SU-DHL-6 (cell line): ENCODE measurements around the gene SLC48A1.

Experiments
- H2AFZ ChIP-seq: fragments of 200-600 bp; sonication (generic); 2 replicates; pipeline ENCODE4 v1.6.1; 2014; ENCODE audit warnings: low read depth, mild to moderate bottlenecking, moderate library complexity, mixed read lengths, antibody characterized with exemption, low read length; ENCODE audit not compliant: severe bottlenecking
- H3F3A ChIP-seq: fragments of 200-600 bp; shearing (Covaris generic); 2 replicates; pipeline ENCODE4 v1.6.0; 2016; ENCODE audit warnings: antibody characterized with exemption, mild to moderate bottlenecking; ENCODE audit not compliant: insufficient read depth
- H3K27ac ChIP-seq: fragments of 200-600 bp; sonication (generic); 2 replicates; pipeline ENCODE4 v1.5.1; 2016; ENCODE audit warnings: low read depth, mild to moderate bottlenecking, low read length, moderate library complexity, mixed read lengths
- H3K27me3 ChIP-seq: fragments of 200-600 bp; sonication (generic), shearing (Covaris generic); 2 replicates; pipeline ENCODE4 v1.6.0; 2014; ENCODE audit warnings: mild to moderate bottlenecking, low read length
- H3K36me3 ChIP-seq: fragments of 200-600 bp; sonication (generic); 2 replicates; pipeline ENCODE4 v1.6.1; 2014; ENCODE audit warnings: mild to moderate bottlenecking, low read length, mixed read lengths
- H3K4me2 ChIP-seq: fragments of 300-600, 200-600 bp; shearing (Covaris generic), sonication (generic); 2 replicates; pipeline ENCODE4 v1.6.0; 2014; ENCODE audit warnings: low read length, low read depth, mild to moderate bottlenecking; ENCODE audit not compliant: poor library complexity, severe bottlenecking
- H3K4me3 ChIP-seq: fragments of 200-600 bp; sonication (generic); 2 replicates; pipeline ENCODE4 v1.5.1; 2014; ENCODE audit warnings: antibody characterized with exemption, low read length, mild to moderate bottlenecking, mixed read lengths; ENCODE audit not compliant: insufficient read depth, poor library complexity, severe bottlenecking
- H3K79me2 ChIP-seq: fragments of 200-600 bp; sonication (generic); 2 replicates; pipeline ENCODE4 v1.6.1; 2014; ENCODE audit warnings: mild to moderate bottlenecking, low read length, moderate library complexity; ENCODE audit not compliant: insufficient read depth
- H3K9ac ChIP-seq: fragments of 200-600 bp; sonication (generic); 2 replicates; pipeline ENCODE4 v1.7.0; 2014; ENCODE audit warnings: mild to moderate bottlenecking, low read length
- H3K9me2 ChIP-seq: fragments of 200-600 bp; sonication (generic); replicated peaks from 2 replicates; pipeline ENCODE4 v1.6.1; 2014; ENCODE audit warnings: low read length; ENCODE audit not compliant: insufficient read depth
- H3K9me3 ChIP-seq: fragments of 200-600 bp; sonication (generic); 2 replicates; pipeline ENCODE4 v1.6.1; 2014; ENCODE audit warnings: low read length, mixed read lengths; ENCODE audit not compliant: insufficient read depth
- H4K20me1 ChIP-seq: fragments of 200-600 bp; sonication (generic); 2 replicates; pipeline ENCODE4 v1.6.1; 2014; ENCODE audit warnings: low read depth, mild to moderate bottlenecking, antibody characterized with exemption, low read length, moderate library complexity, mixed read lengths
- EZH2phosphoT487 ChIP-seq: fragments of 200-600 bp; sonication (generic), shearing (Covaris generic); conservative IDR thresholded peaks from 2 replicates; pipeline ENCODE4 v1.6.1; 2018; ENCODE audit warnings: mild to moderate bottlenecking, antibody characterized with exemption, low read length, moderate library complexity, mixed read lengths
- TF ChIP-seq, protein P1 (sequence below): fragments of 200-600 bp; sonication (generic); IDR thresholded peaks from one replicate; pipeline ENCODE4 v1.5.1; 2017; ENCODE audit warnings: antibody characterized with exemption, mild to moderate bottlenecking, low read length, moderate library complexity; ENCODE audit not compliant: insufficient read depth, poor library complexity, severe bottlenecking

Gene SLC48A1

DNA sequence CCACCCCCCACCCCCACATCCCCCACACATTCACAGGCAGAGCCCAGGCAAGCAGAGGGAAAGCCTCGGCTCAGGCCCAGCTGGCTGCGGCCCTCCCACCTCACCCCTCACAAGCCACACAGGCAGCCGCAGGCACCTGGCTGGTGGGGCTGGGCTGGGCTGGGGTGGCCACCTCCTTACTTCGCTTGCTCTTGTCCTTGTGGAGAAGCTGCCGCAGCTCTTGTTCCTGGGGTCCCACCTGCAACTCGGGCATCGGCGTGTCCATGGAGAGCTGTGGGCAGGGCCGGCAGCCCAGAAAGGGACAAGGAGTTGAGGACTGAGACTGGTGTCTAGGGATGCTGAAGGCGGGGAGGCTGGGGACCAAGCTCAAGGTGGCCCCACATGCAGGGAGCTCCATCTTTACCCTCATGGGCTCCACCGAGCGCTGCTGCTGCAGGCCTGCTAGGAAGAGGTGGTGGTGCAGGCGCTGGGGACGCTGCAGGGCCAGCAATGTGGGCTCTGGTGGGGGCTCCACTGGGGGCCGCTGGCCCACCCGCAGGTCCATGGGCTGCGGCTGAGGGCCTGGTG lies 25.4 kb downstream of the SLC48A1 start:
- H2AFZ ChIP-seq: no peak overlapping the region
- no peak overlapping the region for H3K4me2 ChIP-seq
- no peak overlapping the region for H3K27ac ChIP-seq
- no peaks in the 10 kb centered on the region for H3K9me3 ChIP-seq
- H3K9me2 ChIP-seq: no peaks in the 10 kb centered on the region
- H3K27me3 ChIP-seq: no peaks in the 10 kb centered on the region
- no peak overlapping the region for H3K9ac ChIP-seq
- no peak overlapping the region for H3K4me3 ChIP-seq
- H3K79me2 ChIP-seq: no peaks in the 10 kb centered on the region; the same call in 1 of the 2 replicates
- no peaks in the 10 kb centered on the region for H3K36me3 ChIP-seq
- TF ChIP-seq, protein P1, sequence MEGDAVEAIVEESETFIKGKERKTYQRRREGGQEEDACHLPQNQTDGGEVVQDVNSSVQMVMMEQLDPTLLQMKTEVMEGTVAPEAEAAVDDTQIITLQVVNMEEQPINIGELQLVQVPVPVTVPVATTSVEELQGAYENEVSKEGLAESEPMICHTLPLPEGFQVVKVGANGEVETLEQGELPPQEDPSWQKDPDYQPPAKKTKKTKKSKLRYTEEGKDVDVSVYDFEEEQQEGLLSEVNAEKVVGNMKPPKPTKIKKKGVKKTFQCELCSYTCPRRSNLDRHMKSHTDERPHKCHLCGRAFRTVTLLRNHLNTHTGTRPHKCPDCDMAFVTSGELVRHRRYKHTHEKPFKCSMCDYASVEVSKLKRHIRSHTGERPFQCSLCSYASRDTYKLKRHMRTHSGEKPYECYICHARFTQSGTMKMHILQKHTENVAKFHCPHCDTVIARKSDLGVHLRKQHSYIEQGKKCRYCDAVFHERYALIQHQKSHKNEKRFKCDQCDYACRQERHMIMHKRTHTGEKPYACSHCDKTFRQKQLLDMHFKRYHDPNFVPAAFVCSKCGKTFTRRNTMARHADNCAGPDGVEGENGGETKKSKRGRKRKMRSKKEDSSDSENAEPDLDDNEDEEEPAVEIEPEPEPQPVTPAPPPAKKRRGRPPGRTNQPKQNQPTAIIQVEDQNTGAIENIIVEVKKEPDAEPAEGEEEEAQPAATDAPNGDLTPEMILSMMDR: no peak
- TF ChIP-seq EZH2phosphoT487: no peak
- H4K20me1 ChIP-seq: no peaks in the 10 kb centered on the region
- H3F3A ChIP-seq: no peaks in the 10 kb centered on the region

DNA sequence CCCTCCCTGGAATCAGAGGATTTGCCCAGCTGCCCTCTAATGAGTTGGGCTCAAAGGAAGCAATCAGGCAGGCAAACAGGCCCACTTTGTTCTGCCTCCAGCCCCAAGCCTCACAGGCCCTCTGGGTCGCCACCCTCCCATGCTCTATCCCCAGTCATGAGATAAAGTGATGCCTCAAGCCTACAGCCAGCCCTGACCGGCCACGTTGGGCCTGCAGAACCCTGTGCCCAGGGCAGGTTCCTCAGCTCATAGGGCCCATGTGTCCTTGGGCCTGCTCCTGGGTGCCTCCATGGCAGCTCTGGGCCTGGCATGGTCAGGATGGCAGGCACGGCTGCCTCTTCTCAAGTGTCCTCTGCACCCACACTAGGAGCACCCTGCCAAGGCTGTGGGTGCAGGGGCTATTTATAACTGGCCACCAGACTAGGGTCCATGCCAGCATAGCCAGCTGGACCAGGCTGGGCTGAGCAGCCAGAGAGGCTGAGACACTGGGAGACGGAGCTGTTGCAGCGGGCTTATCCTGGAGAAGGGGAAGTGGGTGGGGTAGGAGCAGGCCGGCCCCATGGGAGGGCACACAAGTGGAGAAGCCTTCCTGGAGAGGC lies 26.4 kb downstream of the SLC48A1 start:
- H3K27ac ChIP-seq: no peak overlapping the region
- TF ChIP-seq EZH2phosphoT487: no peak
- TF ChIP-seq, protein P1: no peak
- H3K27me3 ChIP-seq: no peaks in the 10 kb centered on the region
- no peaks in the 10 kb centered on the region for H3K9me3 ChIP-seq
- H3K79me2 ChIP-seq: no peaks in the 10 kb centered on the region; the same call in 1 of the 2 replicates
- H3K4me2 ChIP-seq: no peak overlapping the region
- no peaks in the 10 kb centered on the region; the same call in 1 of the 2 replicates for H4K20me1 ChIP-seq
- no peaks in the 10 kb centered on the region for H3K9me2 ChIP-seq
- no peak overlapping the region for H2AFZ ChIP-seq
- H3F3A ChIP-seq: no peaks in the 10 kb centered on the region
- H3K9ac ChIP-seq: no peak overlapping the region
- H3K36me3 ChIP-seq: no peaks in the 10 kb centered on the region
- no peak overlapping the region for H3K4me3 ChIP-seq

- no peaks in the 10 kb centered on the region for H3K9me3 ChIP-seq
- no peak overlapping the region for H3K4me3 ChIP-seq
- H3K27me3 ChIP-seq: no peaks in the 10 kb centered on the region
- H3K9me2 ChIP-seq: no peaks in the 10 kb centered on the region
- H2AFZ ChIP-seq: no peak overlapping the region
- H4K20me1 ChIP-seq: no peaks in the 10 kb centered on the region; the same call in 1 of the 2 replicates
- no peaks in the 10 kb centered on the region; the same call in 1 of the 2 replicates for H3K79me2 ChIP-seq
- no peaks in the 10 kb centered on the region for H3K36me3 ChIP-seq
- TF ChIP-seq, protein P1: no peak
- TF ChIP-seq EZH2phosphoT487: no peak
- H3K4me2 ChIP-seq: no peak overlapping the region
- H3F3A ChIP-seq: no peaks in the 10 kb centered on the region
- H3K27ac ChIP-seq: no peak overlapping the region
- no peak overlapping the region for H3K9ac ChIP-seq
Observed at GRCh38 chr12:47800582-47800981, 27.5 kb downstream of the SLC48A1 start.
